GM13976 (cell line): ENCODE data around the gene ADAMTS8.

Experiments used
- DNase-seq: peaks from one replicate; pipeline ENCODE4 v3.0.0; 2012; ENCODE audit warnings: low spot score
- in situ Hi-C: fragments of 300-500 bp; cut with MboI; formaldehyde crosslinking; loops from one replicate; pipeline ENCODE4 v1.12.0; 2022; ENCODE audit warnings: low sequenced_read_pairs, mixed read lengths, inconsistent platforms; ENCODE audit not compliant: unreplicated experiment
- TF ChIP-seq, protein P1 (sequence below): IDR thresholded peaks from 2 replicates; pipeline ENCODE4 v1.5.1; 2012; ENCODE audit warnings: borderline replicate concordance, mild to moderate bottlenecking; ENCODE audit not compliant: insufficient read depth; ENCODE audit errors: extremely low read depth, missing control alignments, control extremely low read depth

ADAMTS8 gene

DNA sequence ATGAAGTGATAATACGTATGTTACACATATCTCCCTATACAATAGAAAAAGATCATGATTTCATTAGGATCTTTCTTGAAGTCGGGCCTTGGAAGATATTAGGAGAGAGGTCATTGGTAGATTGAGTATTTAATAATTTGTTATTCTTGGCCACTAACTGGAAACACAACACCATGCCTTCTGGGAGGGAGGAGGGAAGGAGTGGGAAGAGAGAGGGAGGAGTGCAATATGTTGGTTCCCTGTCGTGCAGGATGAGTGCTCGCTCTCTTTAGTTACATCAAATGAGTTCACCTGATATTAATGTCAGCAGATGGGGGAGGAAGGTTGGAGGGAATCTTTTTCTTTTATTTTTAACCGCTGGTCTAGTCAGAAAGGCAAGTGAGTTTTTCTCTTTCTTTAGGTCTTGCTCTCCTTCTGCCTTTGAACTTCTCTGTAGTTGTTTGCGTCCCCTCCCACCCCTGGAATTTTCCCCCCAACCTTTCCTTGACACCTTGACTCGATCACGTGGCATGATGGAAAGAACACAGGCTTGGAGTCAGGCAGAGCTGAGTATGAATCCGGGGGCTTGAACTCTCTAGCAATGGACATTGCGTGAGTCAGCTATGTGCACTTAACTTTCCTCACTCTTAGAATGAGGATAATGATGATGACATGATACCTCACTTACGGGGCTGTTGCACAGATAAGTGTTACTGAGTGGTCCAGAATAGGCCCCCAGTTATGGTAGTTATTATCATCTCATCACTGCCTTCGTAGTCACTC lies 26.3 kb upstream of the ADAMTS8 start:
- TF ChIP-seq, protein P1, sequence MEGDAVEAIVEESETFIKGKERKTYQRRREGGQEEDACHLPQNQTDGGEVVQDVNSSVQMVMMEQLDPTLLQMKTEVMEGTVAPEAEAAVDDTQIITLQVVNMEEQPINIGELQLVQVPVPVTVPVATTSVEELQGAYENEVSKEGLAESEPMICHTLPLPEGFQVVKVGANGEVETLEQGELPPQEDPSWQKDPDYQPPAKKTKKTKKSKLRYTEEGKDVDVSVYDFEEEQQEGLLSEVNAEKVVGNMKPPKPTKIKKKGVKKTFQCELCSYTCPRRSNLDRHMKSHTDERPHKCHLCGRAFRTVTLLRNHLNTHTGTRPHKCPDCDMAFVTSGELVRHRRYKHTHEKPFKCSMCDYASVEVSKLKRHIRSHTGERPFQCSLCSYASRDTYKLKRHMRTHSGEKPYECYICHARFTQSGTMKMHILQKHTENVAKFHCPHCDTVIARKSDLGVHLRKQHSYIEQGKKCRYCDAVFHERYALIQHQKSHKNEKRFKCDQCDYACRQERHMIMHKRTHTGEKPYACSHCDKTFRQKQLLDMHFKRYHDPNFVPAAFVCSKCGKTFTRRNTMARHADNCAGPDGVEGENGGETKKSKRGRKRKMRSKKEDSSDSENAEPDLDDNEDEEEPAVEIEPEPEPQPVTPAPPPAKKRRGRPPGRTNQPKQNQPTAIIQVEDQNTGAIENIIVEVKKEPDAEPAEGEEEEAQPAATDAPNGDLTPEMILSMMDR, result no peak
- DNase-seq, result no peak
- in situ Hi-C loops, result no loop called here

DNA sequence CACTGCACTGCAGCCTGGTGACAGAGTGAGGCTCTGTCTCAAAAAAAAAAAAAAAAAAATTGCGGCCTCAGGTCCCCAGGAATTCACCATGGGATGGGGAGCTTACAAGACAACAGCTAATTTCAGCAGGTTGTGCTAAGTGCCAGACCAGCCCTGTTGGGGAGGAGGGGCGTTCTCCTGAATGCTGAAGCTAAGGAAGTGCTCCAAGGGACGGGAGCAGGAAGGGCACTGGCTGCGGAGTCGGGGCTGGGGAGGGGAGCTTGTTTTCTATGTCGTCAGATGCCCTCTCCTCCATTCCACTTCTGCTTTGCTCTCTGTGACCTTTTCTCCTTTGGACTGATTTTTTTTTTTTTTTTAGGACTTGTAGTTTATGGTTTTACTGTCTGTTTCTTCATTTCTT lies 24.5 kb upstream of the ADAMTS8 start:
- DNase-seq, result no peak
- in situ Hi-C loops, result no loop called here
- TF ChIP-seq, protein P1, result no peak

DNA sequence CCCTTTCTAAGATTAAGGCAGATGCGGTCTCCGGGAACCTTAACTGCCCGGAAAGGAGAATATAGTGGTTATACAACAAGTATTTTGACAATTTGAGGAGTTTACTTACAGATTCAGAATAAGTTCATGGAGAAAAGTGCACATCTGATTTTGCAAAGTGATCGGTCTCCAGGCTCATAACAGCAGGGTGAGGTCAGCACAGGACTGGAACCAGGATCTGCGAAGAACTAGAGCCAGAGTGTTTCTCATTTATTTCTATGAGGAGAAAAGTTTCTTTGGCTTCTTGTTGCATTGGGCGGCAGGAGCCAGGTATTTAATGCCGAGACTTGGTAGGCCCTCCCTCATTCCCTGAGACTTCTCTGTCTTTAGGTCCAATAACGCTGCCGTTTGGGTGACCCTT lies 23.8 kb upstream of the ADAMTS8 start:
- DNase-seq, result no peak
- in situ Hi-C loops, result no loop called here
- TF ChIP-seq, protein P1, result no peak

DNA sequence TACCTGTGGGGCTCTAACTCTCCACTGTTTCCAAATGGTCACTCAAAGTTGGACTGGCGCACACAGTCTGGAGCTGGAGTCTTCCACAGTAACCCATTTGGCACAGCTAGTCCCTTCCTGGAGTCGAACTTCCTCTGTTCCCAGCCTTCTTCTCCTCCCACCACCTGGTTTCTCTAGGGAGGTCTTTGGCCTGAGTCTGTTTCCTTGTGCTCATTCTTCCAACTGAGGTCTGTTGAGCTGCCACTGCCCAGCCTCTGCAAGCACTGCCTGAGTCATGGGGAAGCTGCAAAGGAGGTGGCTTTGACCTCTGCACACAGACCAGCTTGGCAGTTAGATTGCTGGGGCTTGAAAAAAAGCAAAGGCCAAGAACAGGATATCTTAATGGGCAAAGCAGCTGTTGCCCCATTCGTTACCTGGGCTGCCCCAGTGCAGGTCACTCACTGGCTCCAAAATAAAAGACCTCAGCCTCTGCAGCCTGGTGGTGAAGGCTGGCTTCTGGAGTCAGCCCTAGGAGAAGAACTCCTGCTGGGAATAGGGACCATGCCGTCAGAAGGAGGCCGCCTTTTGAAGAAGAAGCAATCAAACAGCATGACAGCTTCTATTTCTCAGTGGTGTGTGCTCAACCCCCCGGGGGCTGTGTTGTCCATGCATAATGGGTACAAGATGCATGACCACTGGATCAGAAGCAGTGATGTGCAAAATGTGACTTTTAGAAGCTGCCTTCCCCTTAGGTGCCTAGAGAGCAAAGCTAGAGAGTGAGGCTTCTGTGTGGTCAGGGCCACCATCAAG lies 23.0 kb upstream of the ADAMTS8 start:
- in situ Hi-C loops, result no loop called here
- DNase-seq, result no peak
- TF ChIP-seq, protein P1, result no peak

DNA sequence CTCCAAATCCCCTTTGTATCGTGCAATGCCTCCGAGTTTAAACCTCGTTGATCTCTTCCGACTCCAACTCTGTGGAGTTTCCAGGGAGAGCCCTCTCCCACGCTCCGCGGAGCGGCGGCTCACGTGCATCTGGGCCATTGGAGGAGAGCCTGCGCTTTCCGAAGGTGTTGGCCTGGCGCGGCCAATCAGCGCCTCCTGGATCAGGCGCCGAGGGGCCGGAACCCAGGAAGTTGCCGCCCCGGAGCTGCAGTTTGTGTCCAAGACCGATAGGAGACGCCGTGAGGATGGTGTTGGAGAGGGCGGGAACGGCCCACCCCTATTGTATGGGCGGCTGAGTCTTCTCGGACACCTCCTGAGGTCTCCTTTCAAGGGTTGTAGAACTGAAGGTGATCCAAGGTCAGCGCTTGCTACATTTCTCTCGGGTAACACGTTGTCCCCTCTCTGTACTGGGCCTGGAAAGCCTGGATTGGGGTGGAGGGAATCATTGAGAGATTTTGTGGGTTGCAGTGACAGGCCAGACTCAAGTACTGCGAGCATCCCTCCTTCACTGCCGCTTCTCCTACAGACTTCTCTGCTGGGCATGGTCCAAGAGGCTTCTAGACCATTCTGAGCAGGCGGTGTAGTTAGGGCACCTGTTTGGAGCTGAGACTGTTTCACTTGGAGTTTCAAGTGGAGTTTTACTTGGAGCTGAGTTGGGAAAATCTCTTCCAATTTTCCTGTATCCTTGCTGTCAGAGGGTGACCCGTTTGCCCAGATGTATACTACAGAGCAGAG lies 21.8 kb upstream of the ADAMTS8 start:
- TF ChIP-seq, protein P1, result no peak
- no peak for DNase-seq
- in situ Hi-C loops, result no loop called here

- in situ Hi-C loops, result no loop called here
- TF ChIP-seq, protein P1, result no peak
- no peak for DNase-seq
These were observed 21.0 kb upstream of the ADAMTS8 start for GRCh38 chr11:130449310-130449990.
